GM20431 (cell line): ENCODE measurements around the gene HTR3A.

Experiments
- in situ Hi-C: fragments of 300-500 bp; cut with MseI, MboI; formaldehyde crosslinking; loops from one replicate; pipeline ENCODE4 v1.15.0; 2020; ENCODE audit warnings: low sequenced_read_pairs; ENCODE audit not compliant: unreplicated experiment

The HTR3A gene

DNA sequence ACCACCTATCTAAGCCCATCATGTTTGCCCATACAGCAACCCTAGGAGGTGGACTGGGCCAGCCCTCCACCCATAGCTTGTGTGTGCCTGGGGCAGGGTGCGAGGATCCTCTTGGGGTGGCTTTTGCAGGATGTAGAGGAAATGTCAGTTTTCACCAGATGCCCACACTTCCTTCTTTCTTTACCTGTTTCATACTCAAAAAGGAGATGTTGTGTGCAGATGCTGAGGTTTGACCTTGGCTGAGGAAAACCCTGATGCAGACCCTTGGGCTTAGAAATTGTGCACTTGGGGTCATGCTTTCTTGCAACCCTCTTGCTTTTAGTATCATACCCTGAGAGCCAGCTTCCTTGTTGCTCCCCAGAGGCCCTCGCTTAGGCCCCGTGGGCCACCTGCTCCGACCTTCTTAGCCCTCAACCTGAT lies 2.2 kb downstream of the HTR3A start:
- in situ Hi-C loops: loop anchor here (25.0 kb wide), 1 partner anchor 285 kb away; no protein-coding TSS in a partner anchor

DNA sequence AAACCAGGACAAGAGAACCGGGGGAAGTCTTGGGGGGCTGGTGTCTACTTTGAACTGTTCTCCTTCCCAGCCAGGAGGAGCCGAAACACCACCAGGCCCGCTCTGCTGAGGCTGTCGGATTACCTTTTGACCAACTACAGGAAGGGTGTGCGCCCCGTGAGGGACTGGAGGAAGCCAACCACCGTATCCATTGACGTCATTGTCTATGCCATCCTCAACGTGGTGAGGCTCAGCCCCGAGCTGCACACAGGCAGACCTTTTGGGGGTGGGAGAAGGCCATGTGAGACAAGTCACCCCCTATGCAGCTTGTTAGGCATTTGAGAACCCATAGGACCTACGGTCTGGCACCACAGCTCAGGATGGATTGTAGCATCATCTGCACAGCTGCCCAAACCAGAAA lies 2.8 kb downstream of the HTR3A start:
- in situ Hi-C loops: loop anchor here (25.0 kb wide), 1 partner anchor 285 kb away; no protein-coding TSS in a partner anchor

DNA sequence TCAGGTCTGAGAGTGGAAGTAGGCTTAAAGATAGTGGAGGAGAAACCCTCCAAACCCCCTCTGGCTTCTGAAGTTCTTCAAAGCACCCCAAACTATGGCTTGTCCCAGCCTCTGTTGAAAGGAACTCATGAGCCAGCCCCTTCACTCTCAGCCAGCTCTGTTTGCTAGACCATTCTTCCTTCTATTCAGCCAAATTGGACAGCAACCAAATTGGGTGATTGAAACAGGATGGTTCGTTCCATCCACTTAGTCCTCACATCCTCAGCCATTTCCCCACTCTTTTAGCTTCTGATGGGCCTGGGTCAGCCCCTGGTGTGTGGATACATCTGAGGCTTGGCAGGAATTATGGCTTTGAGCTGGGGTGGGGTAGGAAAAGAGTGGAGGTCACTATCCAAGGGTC lies 4.5 kb downstream of the HTR3A start:
- in situ Hi-C loops: loop anchor here (25.0 kb wide), 1 partner anchor 283 kb away; no protein-coding TSS in a partner anchor

DNA sequence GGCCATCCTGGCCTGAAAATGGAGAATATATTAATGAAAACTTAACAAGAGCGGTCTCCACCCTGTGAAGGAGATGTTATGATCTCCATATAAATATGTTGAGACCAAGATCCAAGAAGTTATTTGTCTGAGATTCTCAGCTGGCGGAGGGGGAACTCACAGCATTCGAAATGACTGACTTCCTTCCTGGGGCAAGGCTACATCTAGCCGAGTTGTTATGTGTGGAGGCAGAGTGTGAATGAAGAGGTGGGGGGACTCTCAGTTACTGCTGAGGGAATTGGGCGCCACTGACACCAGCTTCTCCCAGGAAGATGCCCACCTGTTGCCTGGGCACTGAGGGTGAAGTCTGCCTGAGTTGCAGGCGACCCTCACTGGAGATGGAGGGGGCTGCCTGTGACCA lies 5.9 kb downstream of the HTR3A start:
- in situ Hi-C loops: loop anchor here (25.0 kb wide), 1 partner anchor 282 kb away; no protein-coding TSS in a partner anchor

DNA sequence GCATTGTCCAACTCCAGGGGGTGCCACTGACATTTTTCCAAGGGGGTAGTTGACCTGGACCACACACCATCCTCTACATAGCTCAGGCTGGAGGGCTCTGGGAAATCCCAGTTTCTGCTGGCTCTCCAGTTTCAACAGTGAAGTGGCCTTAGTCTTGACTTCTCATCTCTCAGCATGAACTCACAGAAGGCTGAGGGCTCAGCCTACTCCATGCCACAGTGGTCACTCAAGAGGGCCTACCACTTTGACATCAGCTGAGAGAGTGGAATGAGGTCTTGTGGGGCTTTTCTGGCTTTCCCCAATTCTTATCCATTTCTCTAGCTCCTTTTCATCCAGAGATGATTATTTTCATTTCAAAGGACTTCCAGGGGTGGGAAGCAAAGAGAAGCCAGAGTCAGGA lies 7.4 kb downstream of the HTR3A start:
- in situ Hi-C loops: loop anchor here (25.0 kb wide), 1 partner anchor 280 kb away; no protein-coding TSS in a partner anchor

DNA sequence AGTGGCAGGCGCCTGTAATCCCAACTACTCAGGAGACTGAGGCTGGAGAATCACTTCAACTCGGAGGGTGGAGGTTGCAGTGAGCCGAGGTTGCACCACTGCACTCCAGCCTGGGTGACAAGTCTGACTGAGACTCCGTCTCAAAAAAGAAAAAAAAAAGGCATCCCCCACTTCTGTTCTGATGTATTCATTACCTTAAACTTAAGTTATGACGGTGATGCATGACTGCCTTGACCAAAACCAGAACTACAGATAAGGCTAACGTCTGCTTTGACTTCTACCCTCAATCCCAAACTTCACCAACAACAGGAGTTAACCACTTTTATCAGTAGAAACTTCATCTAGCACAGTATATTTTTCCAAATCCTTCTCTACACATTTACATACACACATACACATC lies 9.9 kb downstream of the HTR3A start:
- in situ Hi-C loops: loop anchor here (25.0 kb wide), 1 partner anchor 278 kb away; no protein-coding TSS in a partner anchor

DNA sequence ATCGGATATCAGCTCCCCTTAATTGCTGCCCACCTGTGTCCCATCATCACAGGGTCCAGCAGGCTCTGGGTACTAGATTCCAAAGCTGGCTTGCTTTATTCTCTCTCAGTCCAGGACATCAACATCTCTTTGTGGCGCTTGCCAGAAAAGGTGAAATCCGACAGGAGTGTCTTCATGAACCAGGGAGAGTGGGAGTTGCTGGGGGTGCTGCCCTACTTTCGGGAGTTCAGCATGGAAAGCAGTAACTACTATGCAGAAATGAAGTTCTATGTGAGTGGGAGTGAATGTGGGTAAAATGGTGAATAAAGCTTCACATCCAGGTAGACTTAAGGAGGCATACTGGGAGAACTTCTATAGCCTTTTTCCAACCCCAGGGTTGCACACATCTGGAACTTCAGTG lies 11.0 kb downstream of the HTR3A start:
- in situ Hi-C loops: loop anchor here (25.0 kb wide), 1 partner anchor 276 kb away; no protein-coding TSS in a partner anchor

DNA sequence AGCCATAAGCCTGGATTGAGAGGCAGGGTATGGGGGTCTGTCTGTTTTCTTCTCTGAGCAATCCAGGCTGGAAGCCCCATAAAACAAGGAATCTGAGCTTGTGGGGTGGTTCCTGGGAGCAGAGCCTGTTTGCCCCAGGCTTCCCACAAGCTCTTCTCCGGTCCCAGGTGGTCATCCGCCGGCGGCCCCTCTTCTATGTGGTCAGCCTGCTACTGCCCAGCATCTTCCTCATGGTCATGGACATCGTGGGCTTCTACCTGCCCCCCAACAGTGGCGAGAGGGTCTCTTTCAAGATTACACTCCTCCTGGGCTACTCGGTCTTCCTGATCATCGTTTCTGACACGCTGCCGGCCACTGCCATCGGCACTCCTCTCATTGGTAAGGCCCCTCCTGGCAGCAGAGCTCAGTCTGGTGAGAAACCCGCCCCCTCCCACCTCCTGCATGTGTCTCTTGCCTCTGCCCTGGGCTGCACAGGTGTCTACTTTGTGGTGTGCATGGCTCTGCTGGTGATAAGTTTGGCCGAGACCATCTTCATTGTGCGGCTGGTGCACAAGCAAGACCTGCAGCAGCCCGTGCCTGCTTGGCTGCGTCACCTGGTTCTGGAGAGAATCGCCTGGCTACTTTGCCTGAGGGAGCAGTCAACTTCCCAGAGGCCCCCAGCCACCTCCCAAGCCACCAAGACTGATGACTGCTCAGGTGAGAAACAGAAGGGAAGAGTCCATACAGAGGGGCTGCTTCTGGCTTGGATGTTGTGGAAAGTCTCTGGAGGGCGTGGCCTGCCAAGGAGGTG lies 11.6 kb downstream of the HTR3A start:
- in situ Hi-C loops: loop anchor here (25.0 kb wide), 1 partner anchor 276 kb away; no protein-coding TSS in a partner anchor

DNA sequence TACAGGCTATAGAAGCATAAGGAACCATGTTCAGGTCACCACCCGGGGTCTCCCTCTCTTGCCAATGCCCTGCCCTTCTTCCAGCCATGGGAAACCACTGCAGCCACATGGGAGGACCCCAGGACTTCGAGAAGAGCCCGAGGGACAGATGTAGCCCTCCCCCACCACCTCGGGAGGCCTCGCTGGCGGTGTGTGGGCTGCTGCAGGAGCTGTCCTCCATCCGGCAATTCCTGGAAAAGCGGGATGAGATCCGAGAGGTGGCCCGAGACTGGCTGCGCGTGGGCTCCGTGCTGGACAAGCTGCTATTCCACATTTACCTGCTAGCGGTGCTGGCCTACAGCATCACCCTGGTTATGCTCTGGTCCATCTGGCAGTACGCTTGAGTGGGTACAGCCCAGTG lies 14.5 kb downstream of the HTR3A start:
- in situ Hi-C loops: loop anchor here (25.0 kb wide), 1 partner anchor 273 kb away; no protein-coding TSS in a partner anchor

DNA sequence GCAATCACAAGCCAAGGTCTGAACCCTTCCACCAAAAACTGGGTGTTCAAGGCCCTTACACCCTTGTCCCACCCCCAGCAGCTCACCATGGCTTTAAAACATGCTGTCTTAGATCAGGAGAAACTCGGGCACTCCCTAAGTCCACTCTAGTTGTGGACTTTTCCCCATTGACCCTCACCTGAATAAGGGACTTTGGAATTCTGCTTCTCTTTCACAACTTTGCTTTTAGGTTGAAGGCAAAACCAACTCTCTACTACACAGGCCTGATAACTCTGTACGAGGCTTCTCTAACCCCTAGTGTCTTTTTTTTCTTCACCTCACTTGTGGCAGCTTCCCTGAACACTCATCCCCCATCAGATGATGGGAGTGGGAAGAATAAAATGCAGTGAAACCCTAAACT lies 15.0 kb downstream of the HTR3A start:
- in situ Hi-C loops: loop anchor here (25.0 kb wide), 1 partner anchor 272 kb away; no protein-coding TSS in a partner anchor

DNA sequence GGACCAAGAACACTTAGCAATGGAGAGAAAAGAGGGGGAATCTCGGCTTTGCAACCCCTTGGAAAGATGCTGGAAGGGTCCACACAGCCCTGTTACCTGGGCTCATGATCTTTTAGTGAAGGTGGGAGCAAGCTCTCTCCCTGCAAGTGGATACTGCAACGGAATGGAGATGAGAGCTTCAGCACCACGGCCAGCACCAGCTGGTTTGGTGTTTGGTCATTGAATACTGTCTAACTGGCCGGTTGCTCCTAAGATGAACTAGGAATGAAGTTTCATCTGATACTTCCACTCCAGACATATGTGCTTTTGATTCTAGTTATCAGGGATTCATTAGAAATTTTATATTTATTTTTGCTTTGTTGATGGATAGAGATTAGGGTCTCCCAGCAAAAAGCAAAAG lies 16.3 kb downstream of the HTR3A start:
- in situ Hi-C loops: loop anchor here (25.0 kb wide), 1 partner anchor 271 kb away; no protein-coding TSS in a partner anchor

DNA sequence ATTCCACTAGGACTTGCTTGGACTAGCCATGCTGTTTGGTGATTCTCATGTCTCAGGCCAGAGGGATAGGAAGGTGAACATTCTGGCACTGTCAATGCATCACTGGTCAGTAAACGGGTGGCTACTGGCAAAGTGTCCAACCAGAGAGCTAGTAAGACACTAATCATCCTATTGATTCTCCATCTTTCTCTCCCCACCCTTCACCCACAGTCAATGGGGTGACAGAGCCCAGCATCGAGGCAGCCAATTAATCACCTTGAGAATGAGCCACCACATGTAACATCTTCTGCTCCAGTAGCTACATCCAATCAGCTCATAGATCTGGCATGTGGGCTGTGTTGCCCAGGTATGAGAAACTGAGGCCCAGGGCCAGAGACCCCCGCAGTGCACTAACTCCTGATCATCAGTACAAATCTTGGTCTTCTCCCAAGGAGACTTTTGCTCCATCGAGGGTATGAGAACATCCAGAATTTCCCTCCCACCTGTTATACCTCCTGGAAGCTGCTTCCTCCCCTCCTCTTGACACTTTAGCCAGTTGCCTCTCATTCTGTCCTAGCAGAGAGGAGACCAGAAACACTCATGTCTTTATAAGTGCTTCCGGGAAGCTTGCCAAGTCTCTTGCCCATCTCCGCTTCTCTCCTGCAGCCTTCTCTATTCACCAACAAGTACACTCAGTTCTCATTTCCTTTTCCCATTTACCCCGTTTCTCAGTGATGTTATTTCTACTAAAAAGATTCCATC lies 17.0 kb downstream of the HTR3A start:
- in situ Hi-C loops: loop anchor here (25.0 kb wide), 1 partner anchor 270 kb away; no protein-coding TSS in a partner anchor

DNA sequence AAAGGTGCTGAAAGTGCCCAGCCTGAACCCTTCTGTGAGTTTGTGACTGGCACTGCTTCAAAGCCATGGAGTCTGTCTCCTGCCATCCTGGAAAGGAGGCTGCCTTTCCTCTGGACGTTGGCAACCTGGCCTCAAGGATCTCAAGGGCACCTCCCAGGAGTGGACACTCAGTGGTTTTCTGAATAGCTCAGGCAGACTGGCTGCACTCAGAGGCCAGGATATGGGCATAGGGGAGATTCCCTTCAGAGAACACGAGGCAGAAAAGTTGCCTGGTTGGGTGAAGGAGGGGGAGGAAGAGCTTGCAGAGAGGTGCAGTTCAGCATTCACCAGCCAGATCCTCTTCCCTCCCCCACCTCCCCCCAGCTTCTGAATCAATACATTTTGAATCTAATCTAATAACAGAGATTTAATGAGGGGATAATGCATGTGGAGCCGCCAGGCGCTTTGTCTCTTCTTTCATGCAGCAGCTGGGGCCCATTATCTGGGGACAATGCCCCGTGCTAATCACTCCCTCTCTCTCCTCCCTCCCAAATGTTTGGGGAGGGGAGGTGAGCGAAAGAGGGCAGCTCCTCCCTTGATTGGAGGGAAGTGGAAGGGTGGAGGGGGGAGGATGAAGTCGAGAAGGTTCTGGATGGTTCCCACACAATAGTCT lies 17.7 kb downstream of the HTR3A start:
- in situ Hi-C loops: loop anchor here (25.0 kb wide), 1 partner anchor 270 kb away; no protein-coding TSS in a partner anchor

DNA sequence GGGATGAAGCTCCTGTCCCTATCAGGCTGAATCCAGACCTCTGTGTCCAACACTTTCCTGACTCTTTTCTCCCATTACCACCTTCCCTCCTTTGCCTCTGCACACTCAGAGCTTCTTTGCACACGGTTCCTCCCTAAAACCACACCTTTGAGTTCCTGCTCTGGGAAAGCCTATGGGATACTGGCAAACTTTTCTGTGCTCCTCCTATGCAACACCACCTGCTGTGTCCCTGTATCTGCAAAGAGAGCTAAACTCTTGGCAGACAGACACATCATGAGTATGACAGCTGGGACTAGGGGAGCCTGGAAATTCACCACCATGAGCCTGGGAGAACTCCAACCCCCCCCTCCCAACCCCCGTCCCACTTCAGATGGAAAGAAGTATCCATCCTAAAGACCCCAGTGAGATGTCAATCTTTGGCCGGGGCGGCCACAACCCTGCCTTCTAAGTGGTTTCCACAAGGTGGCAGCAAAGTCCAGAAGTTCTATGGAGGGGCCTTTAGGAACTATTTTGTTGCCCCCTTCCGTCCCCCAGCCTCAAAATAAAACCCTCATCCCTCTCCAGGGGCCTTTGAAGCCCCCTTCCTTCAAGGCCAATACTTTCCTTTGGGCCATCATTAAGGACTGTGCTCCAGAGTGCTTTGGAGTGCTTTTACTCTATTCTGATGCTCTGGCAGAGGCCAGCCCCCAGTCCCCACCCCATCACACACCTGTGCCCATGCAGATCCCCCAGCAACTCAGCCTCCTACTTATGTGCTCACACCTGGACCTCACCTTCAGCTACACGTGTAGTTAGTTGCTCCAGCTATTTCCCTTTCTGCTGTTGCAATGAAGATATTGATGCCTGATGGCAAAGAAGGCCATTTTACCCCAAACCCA lies 19.4 kb downstream of the HTR3A start:
- in situ Hi-C loops: loop anchor here (25.0 kb wide), 1 partner anchor 268 kb away; no protein-coding TSS in a partner anchor

DNA sequence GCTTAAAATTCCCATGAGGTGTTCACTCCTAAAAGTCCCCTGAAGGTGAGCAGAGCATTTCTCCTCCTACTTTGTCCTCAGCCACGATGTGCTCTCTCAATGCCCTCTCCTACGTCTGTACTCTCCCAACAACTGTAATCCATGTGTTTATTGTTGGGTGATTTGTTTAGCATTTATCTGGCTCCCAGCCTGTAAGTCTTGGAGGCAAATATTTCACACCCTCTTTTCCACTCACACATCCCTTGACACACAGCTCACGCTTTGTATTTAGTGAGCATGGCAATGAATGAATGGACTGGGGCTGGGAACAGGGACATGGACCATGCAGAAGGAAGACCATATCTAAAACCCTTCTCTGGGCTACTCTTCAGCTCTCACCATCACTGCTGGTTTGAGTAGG lies 22.6 kb downstream of the HTR3A start:
- in situ Hi-C loops: loop anchor here (25.0 kb wide), 1 partner anchor 265 kb away; no protein-coding TSS in a partner anchor

DNA sequence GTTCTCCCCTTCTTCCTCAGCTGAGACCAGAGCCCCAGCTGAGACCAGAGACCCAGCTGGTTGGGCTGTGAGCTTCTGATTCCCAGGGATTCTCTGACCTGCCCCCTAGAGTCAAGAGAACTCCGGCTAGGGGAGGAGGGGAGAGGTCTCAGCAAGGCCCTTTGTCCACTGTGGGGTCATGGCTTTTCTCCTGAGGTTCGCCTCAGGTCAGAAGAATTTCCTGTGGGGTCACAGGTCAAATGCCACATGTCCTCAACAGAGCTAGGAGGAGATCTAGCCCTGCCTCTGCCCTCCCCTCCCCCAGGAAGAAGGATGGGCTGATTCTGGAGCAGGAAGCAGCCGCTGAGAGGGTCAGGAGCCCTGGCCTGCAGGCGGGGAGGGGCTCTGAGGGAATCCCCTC lies 23.7 kb downstream of the HTR3A start:
- in situ Hi-C loops: loop anchor here (25.0 kb wide), 1 partner anchor 264 kb away; no protein-coding TSS in a partner anchor

DNA sequence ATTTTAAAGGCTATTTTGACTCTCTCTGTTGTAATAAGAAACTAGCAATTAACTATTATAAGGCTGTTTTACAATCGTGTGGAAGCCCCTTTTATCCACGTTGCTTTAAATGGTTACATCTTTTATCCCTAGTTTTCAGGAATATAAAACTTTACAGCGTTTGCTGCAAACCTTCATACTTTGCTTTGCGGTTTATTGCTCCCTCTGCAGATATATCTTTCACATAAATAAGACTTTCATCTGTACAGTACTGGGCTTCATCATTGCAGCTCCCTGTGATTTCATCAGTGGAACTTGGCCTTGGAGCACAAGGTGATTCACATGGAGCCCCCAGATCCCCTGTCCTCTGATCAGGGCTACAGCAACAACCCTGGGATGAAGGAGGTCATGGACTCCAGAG lies 25.6 kb downstream of the HTR3A start:
- in situ Hi-C loops: no loop called here

DNA sequence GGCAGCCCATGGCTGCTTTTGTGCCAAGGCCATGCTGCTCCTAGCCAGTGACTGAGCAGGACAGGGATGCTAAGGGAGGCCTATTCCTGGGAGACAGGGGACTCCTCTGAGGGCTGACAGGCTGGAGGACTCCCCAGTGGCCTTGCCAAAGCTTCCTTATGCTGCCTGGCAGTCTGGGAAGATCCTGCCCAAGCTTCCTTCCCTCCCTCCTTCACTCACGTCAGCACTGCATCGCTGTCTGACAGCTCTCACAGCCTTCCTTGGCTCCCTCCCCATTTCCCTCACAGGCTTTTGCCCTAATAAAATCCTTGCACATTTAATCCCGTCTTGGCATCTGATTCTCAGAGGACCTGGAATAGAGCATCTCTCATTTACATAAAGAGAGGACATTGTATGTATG lies 26.5 kb downstream of the HTR3A start:
- in situ Hi-C loops: no loop called here

DNA sequence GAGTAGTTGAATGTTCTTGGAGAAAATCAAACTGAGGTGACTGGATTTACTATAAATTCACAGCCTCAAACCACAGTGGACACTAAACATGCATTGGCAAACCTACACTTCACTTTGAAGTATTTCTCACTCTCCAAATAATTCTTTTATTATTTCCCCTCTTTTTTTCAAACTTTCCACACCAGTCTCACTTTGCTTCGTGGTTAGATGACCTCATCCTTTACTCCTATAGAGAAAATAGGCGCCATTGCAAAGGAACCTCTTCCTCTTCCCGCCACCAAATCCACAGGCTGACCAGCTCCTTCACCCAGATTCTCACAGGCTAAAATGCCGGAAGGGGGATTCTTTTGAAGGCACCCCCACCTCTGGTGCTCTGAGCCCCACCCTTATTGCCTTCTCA lies 33.4 kb downstream of the HTR3A start:
- in situ Hi-C loops: no loop called here
